Measurements from ENCODE around the gene CEP128.

Gene CEP128

DNA sequence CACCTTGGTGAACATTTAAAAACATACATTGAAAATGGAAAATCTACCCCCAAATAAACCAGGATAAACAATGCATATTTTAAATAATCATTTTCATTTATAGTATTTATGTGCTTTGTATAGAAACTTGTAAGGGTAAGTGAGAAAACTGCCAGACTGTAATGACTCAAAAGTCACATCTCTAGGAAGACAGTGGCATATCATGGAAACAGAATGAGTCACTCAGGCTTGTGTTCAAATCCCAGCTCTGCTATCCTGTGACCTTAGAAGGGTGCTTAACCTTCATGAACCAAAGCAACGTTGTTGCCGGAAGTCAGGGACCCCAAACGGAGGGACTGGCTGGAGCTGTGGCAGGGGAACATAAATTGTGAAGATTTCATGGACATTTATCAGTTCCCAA is 142.7 kb downstream of the CEP128 start:
- no peak for TF ChIP-seq GATA1 (IDR thresholded peaks at IDR 0.05; ENCODE audit: low read depth, low read length)
- no peak for TF ChIP-seq POLR2A (IDR thresholded peaks at IDR 0.05; ENCODE audit: low read length)
- no peak for DNase-seq

DNA sequence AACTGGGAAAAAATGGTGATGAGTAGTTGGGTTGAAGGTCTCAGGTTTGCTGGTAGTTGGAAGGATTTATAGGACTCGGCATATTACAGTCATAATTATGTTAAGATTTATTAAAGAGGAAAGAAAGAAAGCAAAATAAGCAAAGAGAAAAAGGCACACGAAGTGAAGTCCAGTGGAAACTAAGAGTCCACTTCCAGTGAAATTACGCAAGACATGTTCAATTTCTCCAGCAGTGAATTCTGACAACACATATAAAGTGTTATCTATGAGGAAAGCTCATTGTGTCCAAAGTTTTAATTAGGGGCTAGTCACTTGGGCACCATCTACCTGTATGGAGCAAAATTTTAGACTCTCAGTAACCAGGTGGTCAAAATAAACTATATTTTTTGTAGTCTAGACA is 143.3 kb downstream of the CEP128 start:
- TF ChIP-seq GATA1 (IDR thresholded peaks at IDR 0.05; ENCODE audit: low read depth, low read length) (no peak), POLR2A (IDR thresholded peaks at IDR 0.05; ENCODE audit: low read length) (no peak)
- DNase-seq = no peak

DNA sequence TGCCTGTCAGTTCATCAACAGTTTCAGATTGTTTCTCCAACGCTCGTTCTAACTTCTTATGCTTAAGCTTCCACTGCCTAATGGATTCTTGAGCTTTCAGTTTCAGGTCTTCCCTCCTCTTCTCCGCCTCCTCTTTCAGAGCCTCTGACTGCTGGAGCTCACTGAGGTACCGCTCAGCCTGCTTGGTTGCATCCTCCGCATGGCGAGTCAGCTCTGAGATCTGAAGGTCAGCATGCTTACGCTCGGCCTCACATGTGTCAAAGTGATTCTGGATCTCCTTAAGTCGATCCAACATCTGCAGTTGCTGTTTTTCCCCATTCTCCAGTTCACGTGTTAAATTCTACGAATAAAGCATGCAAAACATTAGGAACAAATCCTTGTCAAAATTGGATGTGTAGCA is 148.8 kb downstream of the CEP128 start:
- TF ChIP-seq GATA1 (IDR thresholded peaks at IDR 0.05; ENCODE audit: low read depth, low read length) = no peak
- no peak for DNase-seq

DNA sequence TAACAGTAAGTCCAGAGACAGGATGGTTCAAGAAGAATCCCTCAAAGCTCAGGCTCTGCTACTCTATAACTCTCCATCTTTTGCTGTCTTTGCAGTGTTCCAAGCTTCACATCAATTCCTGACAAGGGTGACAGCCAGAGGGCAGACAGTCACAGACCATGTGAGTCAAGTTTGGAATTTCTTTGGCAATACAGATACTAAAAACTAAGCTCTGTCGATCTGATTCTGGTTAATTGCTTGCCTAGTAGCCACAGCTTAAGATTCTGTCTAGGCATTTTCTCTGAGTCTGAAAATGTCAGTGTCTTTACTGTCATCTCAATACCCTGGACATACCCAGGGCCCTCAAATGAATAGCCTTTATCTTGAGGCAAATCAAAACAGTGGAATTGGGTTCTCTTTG is 153.7 kb downstream of the CEP128 start:
- TF ChIP-seq POLR2A (IDR thresholded peaks at IDR 0.05; ENCODE audit: low read length) (no peak), GATA1 (IDR thresholded peaks at IDR 0.05; ENCODE audit: low read depth, low read length) (no peak)
- DNase-seq = no peak

DNA sequence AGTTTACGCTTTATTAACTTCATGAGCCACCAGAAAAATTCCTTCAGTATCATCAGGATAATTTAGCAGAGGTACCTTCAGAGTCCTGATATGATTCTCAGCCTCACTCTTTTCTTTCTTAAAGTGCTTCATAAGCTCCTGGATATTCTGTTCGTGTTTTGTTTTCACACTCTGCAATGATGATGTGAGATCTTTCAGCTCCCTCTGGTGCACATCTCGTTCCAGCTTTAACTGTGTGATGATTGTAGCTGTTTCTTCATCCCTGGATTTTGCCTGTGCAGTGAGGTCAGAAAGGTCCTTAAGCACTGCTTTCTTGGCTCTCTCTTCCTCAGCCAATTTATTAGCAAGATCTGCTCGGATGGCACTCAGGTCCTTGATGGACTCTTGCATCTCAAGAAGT is 156.7 kb downstream of the CEP128 start:
- TF ChIP-seq POLR2A (IDR thresholded peaks at IDR 0.05; ENCODE audit: low read length) (no peak), GATA1 (IDR thresholded peaks at IDR 0.05; ENCODE audit: low read depth, low read length) (no peak)
- no peak for DNase-seq

DNA sequence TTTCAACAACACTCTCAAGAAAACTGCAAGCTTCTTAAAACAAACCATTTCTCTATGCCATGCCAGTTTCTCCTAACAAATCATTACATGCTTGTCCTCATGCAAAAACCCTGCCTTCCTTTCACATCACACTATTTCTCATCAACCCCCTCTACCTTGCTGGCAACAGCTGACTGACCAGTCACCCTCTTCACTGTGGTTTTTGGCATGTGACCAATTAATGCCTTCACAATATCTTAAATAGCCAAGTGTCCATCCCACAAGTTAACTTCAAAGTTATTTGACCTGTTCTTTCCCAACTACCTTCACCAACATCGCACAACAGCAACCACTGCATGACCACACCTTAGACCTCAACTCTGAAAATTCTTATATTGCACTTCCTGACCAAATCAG is 159.6 kb downstream of the CEP128 start:
- DNase-seq = no peak
- TF ChIP-seq GATA1 (IDR thresholded peaks at IDR 0.05; ENCODE audit: low read depth, low read length) (no peak), POLR2A (IDR thresholded peaks at IDR 0.05; ENCODE audit: low read length) (no peak)

DNA sequence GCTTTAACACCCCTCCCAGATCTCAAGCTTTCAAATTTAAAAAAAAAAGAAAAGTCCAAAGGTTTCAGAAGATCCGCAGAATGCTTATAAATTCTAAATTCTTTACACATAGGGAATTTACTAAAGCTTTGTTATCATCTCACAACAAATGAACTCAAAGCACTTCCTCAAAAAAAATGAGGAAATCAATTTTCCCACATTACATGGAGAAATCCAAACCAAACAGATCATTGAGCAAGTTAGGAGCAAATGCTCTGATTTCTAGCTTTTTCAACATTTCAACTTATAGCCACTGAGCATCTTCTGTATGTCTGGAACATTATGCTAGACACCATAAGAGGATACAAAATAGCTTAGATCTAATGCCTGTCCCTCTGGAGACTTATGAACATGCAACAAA is 161.0 kb downstream of the CEP128 start:
- no peak for TF ChIP-seq POLR2A (IDR thresholded peaks at IDR 0.05; ENCODE audit: low read length)
- TF ChIP-seq GATA1 (IDR thresholded peaks at IDR 0.05; ENCODE audit: low read depth, low read length) = no peak
- DNase-seq = no peak

DNA sequence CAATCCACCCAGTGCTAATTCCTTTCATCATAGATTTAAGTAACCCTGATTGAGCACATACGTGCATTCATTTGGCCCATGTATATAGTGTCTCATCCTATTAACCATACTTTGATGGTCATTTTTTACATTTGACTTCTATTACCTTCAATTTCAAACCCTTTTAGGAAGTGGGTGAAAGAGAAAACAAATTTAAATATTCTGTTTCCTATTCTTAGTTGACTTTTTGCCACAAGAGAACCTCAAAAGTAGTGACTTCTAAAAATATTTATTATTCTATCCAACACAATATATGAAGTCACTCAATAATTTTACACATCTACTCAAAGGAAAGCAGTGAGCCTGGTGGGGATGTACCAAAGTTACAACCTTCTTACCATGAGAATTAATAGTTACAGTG is 164.9 kb downstream of the CEP128 start:
- TF ChIP-seq POLR2A (IDR thresholded peaks at IDR 0.05; ENCODE audit: low read length) (no peak), GATA1 (IDR thresholded peaks at IDR 0.05; ENCODE audit: low read depth, low read length) (no peak)
- no peak for DNase-seq

DNA sequence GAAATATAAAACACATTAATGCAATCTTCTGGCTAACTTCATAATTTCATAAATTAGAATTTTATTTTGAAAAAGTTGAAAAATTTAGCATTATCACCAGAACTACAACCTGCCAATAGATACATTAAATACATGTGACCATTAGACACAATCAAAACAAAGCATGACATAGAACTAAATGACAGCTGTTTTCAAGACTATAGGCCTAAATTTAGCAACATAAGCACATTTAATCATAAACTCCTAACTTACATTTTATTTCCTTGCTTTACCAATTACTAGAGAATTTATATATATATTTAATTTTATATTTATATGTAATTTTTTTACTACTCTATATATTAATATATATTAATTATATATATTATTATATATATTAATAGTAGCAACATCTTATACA is 165.4 kb downstream of the CEP128 start:
- DNase-seq = no peak
- TF ChIP-seq POLR2A (IDR thresholded peaks at IDR 0.05; ENCODE audit: low read length) = no peak
- TF ChIP-seq GATA1 (IDR thresholded peaks at IDR 0.05; ENCODE audit: low read depth, low read length) = no peak

DNA sequence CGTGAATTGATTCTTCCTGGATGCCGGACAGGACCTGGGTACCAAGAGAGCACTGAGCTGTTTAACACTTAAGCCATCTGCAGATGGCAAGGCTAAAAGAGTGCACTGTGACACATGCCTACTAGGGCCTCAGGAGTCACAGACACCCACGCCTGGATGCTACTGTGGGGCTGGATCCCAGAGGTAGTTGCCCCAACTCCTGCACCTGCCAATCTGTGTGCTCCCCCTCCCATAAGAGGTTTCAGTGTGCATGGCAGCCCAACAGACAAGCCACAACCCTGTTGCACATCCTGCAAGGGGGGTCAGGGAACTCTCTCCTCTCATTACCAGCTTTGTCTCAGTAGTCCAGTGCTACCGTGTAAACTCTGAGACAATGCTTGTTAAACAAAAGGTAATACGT is 169.0 kb downstream of the CEP128 start:
- TF ChIP-seq POLR2A (IDR thresholded peaks at IDR 0.05; ENCODE audit: low read length) (no peak), GATA1 (IDR thresholded peaks at IDR 0.05; ENCODE audit: low read depth, low read length) (no peak)

DNA sequence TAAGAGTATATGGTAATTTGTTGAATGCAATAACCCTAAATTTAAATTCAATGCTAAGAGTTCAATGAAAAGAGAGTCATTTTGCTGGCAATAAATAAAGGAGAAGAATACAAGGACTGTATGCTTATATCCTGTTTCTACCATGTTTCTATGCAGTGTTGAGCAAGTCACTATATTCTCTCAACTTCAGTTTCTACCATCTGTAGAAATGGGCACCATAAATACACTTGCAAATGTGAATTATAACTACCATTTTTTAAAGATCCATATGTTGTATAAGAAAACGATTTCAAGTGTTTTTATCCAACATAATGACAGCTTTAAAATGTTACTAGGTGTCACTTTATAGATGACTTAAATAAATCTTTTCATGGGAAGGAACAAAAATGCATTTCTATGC is 170.3 kb downstream of the CEP128 start:
- TF ChIP-seq GATA1 (IDR thresholded peaks at IDR 0.05; ENCODE audit: low read depth, low read length) (no peak), POLR2A (IDR thresholded peaks at IDR 0.05; ENCODE audit: low read length) (no peak)
- no peak for DNase-seq

More for the DNA sequence above, 169.0 kb downstream of the CEP128 start:
- DNase-seq = no peak

DNA sequence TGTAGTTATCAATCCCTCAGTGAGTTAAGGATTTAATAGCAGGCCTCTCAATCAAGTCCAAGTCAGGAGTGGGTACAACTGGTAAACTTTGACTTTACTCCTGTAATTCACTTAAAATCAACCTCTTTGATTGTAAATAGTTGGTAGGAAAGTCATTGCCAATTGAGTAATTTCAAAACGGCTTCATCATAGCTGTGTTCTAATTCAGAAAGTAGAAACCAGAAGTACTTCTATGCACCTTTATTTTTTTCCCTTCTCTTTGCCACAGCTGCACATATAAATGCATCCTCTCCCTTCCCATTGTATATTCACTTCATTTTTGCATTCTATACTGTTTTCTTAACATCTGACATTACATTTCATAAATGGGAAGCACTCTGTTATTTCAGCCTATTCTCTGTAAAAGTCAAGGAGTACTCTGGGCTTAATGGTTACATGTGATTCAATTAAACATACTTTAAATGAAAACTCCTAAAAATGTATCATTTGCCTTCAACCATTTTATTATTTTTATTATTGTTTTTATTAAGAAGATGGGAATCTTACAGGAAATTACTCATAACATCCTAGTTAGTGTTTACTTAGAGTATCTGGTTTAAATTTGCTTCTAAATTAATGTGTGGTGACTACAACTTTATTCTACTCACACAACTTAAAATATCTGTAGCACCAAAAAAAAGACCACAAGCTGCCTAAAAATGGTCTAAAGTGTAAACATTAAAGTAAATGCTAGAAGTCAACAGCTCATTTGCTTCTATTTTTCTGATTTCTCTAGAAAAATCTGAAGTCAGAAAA is 171.2 kb downstream of the CEP128 start:
- TF ChIP-seq GATA1 (IDR thresholded peaks at IDR 0.05; ENCODE audit: low read depth, low read length) = no peak
- DNase-seq = no peak

DNA sequence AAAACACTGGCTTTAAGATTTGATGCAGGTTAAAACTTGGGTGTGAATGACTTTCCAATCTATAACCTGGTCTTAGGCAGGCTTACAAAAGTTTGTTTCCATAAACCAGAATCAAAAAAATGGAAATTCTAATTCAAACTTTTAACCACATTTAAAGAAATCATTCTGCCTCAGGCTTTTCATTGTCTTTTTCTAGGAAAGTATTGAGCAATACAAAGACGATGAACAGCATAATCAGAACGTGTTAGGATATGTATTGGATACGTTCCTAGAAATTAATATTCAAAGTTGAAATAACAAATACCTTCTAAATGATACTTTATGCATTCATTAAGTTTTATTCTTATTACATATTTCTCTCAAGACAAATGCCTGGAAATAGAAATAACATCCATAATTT is 172.9 kb downstream of the CEP128 start:
- TF ChIP-seq POLR2A (IDR thresholded peaks at IDR 0.05; ENCODE audit: low read length) (no peak), GATA1 (IDR thresholded peaks at IDR 0.05; ENCODE audit: low read depth, low read length) (no peak)
- no peak for DNase-seq

DNA sequence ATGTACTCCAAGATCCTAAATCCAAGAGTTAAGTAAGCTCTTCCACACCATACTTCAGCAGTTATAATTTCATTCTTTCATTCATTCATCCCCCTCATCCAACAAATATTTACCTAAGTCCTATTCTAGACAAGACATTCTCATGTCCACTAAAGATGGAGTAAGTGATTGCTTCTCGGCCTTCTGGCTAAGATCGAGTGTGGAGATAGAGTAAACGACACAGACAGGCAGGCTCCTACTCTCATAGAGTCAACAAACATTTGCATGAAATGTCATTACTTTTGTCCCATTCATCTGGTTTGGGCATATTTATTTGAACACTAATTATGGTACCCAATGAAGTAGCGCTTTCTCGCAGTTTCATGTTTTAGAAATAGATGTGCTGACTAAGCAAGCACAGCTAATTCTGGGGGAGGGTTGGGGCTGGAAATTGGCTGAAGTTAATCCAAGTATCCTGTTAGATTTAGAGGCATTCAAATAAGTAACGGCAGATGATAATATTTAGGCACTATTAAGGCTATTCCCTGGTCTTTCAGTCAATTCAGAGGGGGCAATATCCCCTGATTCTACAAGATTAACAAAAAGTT is 176.5 kb downstream of the CEP128 start:
- no peak for DNase-seq
- TF ChIP-seq GATA1 (IDR thresholded peaks at IDR 0.05; ENCODE audit: low read depth, low read length) (no peak), POLR2A (IDR thresholded peaks at IDR 0.05; ENCODE audit: low read length) (no peak)

DNA sequence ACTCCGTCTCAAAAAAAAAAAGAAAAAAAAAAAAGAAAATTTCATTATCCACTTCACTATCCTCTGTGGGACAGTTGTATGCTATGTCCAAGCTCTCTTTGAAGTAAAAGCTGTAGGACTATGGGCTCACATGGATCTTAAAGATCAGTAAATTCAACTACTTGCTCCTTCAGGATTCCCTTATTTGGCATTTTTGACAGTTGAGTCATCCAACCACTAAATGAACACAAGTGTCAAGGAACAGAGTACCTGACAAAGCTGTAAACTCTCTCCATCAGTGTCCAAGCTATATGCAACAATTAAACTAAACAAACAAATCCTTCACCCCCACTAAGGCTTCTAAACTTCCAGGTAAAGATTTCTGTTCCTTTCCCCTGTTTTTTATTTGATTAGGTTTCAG is 177.0 kb downstream of the CEP128 start:
- no peak for DNase-seq
- no peak for TF ChIP-seq POLR2A (IDR thresholded peaks at IDR 0.05; ENCODE audit: low read length)
- no peak for TF ChIP-seq GATA1 (IDR thresholded peaks at IDR 0.05; ENCODE audit: low read depth, low read length)

All from erythroblast (primary cell).